22Rv1 (cell line): Measurements from ENCODE around the gene TK1.
"Not testable (repeated sequence)": the region's sequence is repeated elsewhere in the genome, so short reads cannot be mapped to it uniquely, and the experiment has no call there.

Source experiments
- ZFX ChIP-seq: fragments of 450-650 bp; IDR thresholded peaks from 2 replicates; pipeline ENCODE4 v1.6.1; 2017; ENCODE audit warnings: antibody characterized with exemption, borderline replicate concordance
- TF ChIP-seq, protein P1 (sequence below): fragments of 450-650 bp; IDR thresholded peaks from 2 replicates; pipeline ENCODE4 v1.5.1; 2017; ENCODE audit warnings: mild to moderate bottlenecking

DNA sequence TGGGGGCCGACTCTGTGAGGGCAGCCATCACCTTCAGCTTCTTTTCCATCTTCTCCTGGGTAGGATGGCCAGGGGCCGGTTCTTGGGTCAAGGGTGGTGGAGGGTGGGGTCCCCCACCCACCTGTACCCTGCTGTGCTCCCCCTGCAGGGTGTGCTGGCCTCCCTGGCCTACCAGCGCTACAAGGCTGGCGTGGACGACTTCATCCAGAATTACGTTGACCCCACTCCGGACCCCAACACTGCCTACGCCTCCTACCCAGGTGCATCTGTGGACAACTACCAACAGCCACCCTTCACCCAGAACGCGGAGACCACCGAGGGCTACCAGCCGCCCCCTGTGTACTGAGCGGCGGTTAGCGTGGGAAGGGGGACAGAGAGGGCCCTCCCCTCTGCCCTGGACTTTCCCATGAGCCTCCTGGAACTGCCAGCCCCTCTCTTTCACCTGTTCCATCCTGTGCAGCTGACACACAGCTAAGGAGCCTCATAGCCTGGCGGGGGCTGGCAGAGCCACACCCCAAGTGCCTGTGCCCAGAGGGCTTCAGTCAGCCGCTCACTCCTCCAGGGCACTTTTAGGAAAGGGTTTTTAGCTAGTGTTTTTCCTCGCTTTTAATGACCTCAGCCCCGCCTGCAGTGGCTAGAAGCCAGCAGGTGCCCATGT is 15.1 kb downstream of the TK1 start:
- TF ChIP-seq, protein P1, sequence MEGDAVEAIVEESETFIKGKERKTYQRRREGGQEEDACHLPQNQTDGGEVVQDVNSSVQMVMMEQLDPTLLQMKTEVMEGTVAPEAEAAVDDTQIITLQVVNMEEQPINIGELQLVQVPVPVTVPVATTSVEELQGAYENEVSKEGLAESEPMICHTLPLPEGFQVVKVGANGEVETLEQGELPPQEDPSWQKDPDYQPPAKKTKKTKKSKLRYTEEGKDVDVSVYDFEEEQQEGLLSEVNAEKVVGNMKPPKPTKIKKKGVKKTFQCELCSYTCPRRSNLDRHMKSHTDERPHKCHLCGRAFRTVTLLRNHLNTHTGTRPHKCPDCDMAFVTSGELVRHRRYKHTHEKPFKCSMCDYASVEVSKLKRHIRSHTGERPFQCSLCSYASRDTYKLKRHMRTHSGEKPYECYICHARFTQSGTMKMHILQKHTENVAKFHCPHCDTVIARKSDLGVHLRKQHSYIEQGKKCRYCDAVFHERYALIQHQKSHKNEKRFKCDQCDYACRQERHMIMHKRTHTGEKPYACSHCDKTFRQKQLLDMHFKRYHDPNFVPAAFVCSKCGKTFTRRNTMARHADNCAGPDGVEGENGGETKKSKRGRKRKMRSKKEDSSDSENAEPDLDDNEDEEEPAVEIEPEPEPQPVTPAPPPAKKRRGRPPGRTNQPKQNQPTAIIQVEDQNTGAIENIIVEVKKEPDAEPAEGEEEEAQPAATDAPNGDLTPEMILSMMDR, result not testable (repeated sequence)
- not testable (repeated sequence) for TF ChIP-seq ZFX
